ENCODE measurements around the gene SUMF1.
"Not testable (repeated sequence)": the region's sequence is repeated elsewhere in the genome, so short reads cannot be mapped to it uniquely, and the experiment has no call there.

Gene SUMF1

DNA sequence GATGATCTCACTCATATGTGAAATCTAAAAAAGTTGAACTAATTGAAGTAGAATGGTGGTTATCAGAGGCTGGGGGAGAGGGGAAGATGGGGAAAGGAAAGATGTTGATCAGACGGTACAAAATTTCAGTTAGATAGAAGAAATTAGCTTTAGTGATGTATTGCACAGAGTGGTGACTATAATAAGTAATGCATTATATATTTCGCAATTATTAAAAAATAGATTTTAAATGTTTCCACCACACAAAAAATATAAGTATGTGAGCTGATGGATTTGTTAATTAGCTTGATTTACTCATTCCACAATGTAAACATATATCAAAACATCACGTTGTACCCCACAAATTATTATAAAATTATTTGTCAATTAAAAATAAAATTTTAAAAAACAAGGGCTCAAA lies 8.1 kb downstream of the SUMF1 start:
- DNase-seq, result no peak

DNA sequence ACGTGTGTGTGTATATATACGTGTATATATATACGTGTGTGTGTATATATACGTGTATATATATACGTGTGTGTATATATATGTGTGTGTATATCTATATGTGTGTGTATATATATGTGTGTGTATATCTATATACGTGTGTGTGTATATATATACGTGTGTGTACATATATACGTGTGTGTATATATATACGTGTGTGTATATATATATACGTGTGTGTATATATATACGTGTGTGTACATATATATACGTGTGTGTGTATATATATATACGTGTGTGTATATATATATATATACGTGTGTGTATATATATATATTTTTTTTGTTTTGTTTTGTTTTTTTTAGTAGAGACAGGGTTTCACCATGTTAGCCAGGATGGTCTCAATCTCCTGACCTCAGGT lies 10.3 kb downstream of the SUMF1 start:
- not testable (repeated sequence) for DNase-seq

DNA sequence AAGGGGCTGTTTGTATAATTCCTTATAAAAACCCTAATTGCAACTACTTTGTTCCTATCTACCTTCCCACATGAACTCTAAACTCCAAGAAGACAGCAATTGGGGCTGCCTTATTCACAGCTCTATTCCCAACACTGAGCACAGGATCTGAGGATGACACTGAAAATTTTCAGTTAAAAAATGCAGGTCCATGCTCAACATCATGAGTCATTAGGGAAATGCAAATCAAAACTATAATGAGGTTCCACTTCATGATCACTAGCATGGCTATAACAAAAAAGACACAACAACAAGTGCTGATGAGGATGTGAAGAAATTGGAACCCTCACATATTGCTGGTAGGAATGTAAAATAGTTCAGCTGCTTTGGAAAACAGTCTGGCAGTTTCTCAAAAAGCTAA lies 12.9 kb downstream of the SUMF1 start:
- DNase-seq, result no peak

DNA sequence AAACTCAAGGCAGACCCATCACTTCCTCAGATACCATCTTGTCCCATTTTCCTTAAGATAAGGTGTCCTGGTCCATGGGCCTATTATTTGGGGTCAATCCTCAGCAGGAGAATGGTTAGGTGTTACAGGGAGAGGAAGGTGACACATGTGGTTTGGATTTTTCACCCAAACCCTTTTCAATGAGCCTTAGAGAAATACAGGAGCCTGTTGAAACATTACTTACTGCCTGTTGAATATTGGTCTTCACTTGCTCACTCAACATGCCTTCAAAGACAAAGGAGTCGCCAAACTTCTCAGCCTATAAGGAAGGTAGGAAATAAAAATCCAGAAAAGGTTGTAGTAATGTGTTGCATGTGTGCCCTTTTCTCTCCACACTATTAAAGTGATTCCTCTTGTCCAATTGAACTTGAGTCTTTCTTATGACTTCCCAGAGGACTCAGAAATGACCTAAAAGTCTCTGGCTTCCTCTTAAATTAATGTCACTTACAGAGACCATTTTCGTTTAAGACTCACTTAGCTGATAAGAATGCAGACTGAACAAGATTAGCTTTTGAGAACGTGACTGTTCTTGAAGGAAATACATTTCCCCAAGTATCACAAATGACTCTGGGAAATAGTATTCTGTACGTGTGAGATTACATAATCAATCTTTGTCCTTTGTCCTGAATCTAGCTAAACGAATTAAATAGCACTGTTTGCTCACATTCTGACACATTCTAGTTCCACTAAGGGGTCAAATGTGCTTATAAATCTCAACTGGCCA lies 17.8 kb downstream of the SUMF1 start:
- no peak for DNase-seq

DNA sequence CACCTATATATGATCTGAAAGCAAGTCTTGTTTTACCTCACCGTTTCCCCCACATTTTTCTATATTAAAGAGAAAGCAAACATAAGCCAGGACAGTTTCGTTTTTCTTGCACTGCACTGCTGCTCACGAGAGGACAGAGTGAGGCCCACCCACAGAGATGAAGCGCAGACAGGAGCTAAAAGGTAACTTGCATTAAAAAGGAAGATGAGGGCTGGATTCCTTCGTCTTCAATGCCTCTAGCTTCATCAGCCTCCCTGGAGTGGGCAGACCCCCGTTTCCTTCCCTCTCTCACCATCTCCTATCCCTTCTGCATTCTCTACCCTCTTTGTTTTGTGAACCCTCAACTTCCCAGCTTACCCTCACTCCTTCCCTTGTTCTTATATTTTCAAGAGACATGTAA lies 18.9 kb downstream of the SUMF1 start:
- DNase-seq, result no peak

DNA sequence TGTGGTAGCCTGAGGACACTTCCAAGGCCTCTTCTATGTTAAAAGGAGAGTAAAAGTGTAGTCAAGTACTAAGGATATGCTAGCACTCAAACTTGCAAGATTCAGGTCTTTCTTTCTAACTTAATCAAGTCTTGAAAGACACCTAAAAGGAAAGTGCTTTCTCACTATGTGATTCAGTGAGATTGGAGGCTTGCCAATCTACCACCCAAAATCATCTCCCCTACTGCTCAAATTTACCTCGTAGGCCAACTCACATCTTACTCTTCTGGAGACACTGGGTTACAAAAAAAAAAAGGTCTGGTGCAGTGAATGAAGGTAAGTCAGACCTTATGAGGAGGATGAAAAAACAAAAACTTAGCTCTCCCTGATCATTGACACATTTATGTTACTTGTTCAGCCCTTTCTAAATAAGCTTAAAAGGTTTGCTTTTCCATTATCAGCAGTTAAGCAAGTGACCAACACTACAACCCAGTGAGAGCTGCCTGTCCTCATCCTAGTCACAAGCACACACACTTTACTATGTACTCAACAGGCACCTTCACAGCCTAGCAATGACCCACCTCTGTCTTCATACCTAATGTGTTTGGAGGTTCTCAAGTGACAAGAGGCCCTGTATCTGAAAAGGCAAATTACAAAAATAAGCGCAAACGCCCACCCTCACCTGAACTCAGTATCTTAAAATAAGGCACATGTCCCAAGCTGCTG lies 19.6 kb downstream of the SUMF1 start:
- no peak for DNase-seq

DNA sequence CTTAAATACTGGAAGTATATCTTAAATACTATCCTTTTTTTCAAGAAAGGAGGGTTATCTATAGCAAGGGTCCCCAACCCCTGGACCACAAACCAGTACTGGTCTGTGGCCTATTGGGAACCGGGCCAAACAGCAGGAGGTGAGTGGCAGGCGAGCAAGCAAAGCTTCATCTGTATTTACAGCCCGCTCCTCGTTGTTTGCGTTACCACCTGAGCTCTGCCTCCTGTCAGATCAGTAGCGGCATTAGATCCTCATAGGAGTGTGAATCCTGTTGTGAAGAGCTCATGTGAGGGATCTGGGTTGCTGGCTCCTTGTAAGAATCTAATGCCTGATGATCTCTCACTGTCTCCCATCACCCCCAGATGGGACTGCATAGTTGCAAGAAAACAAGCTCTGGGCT lies 26.1 kb downstream of the SUMF1 start:
- DNase-seq, result no peak

DNA sequence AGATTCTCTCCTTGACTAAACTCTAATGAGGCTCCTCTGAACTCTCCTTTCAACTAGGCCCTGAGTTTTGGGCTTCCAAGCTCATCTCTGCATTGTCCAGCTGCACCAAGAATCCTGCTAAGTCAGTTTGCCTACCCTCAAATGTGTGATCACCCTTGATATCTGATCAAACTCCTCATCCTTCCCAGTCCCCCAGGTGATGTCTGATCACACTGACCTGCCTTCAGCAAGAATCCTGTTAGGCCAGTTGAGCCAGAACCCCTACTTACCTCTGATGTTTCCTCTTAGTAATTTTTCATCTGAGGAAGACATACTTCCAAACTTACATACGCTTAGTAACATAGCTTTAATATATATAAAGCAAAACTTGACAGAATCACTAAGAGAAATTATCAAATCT lies 28.8 kb downstream of the SUMF1 start:
- no peak for DNase-seq

DNA sequence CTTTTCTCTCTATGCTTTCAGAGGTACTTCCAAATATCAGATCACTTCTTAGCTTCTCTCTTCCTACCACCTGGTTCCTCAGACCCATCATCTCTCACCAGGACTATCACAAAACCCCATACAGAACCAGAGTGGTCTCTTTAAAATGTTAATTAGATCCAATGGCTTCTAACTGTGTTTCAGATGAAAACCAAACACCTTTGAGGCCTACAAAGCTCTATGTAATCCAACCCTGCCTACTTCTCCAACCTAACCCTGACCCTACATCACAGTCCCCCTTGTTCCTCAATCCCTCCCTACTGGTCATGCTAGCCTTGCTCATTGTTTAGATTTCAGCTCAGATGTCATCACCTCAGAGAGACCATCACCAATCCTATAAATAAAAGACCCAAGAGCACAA lies 34.8 kb downstream of the SUMF1 start:
- no peak for DNase-seq

DNA sequence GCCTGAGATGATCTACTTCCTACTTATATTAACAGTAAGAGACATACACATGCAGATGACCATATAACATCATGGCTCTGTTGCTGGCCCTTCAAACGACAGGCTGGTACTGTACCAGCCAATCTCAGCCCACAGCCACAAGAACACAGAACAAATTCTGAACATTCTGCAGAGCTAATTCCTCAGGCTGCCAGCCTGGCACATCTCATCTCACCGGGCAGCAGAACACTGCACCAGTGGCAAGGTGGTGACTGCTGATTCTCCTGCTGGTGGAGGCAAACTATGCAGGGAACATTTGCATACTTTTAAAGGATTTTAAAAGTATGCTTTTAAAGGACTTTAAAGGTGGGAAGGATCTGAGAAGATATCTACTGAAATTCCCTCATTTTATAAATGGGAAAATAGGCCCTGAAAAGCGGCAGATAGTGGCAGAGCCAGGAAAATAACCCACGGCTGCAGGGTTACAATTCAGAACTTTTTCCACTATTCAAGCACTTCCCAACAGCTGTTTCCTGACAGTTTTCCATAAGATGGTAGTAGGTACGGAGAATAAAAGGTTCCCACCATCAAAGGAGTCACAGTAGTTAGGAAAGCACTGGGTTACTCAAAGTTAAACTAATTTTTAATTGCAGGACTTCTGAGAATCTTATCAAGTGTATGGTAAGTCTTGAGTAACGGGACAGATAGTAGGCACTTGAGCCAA lies 37.3 kb downstream of the SUMF1 start:
- DNase-seq, result no peak

DNA sequence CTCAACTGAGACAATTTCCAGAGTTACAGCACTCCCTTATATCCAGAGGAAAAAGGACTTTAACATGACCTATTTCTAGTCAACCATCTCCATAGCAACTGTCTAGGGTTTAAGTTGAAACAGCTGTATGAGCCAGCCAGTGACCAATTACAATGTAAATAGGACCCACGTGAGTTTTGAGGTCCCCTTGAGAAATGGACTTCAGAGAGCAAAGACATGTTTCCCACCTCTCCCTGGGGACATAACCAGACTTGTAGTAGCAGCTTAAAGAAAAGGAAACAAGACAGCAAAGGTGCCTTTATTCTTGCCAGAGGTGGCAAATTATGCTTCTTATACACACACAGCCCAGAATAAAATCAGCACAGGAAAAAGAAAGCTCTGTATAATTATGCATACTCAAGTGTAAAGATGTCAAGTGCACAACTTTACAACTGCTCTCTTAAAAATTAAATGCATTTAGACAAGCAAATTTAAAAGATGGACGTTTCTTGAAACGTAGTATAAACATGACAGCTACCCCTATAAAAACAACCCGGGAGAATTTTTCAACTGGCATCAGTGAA lies 40.2 kb downstream of the SUMF1 start:
- no peak for DNase-seq

DNA sequence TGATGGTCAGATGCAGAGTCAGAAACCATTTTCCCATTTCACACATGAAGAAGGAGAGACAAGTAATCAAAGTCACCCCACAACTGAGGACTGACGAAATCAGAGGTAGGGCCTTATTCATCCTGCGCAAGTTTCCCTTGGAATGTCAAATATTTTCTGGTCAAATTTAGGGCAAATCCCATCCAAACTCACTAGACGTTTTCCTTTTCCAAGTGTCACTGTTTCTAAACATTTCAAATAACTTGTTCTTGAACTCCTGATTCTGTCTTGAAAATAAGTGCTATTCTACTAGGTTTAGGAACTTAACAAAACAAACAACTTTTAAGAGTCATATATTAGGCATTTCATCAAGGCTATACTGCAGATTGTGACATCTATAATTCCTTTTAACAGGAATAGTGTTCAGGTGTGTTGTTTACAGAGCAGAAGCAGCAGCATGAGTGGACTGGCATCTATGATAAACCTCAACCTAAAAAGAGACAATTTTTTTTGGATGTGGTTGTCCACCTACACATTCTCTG lies 40.7 kb downstream of the SUMF1 start:
- no peak for DNase-seq

DNA sequence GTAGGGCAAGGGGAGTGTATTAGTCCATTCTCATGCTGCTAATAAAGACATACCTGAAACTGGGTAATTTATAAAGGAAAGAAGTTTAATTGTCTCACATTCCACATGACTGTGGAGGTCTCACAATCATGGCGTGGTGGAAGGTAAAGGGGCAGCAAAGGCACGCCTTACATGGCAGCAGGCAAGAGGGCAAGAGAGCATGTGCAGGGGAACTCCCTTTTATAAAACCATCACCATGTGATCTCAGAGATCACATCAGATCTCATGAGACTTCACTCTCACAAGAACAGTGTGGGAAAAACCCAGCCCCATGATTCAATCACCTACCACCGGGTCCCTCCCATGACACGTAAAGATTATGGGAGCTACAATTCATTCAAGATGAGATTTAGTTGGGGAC lies 41.4 kb downstream of the SUMF1 start:
- peak; percentile 31 for DNase-seq

DNA sequence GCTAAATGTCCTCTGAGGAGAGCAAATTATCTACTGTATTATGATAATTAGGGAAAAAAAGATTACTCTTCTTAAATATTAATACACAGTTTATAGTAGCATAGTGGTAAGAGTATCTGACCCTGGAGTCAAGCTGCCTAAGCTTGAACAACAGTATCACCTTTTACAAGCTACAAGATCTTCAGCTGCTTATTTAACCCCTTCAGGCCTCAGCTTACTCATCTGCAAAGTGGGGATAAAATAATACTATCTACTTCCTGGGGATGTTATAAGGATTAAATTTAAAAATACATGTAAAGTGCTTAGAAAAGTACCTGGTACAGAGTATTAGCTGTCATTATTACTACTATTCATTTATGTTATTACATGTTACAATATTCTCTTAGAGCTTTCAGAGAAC lies 42.0 kb downstream of the SUMF1 start:
- no peak for DNase-seq

DNA sequence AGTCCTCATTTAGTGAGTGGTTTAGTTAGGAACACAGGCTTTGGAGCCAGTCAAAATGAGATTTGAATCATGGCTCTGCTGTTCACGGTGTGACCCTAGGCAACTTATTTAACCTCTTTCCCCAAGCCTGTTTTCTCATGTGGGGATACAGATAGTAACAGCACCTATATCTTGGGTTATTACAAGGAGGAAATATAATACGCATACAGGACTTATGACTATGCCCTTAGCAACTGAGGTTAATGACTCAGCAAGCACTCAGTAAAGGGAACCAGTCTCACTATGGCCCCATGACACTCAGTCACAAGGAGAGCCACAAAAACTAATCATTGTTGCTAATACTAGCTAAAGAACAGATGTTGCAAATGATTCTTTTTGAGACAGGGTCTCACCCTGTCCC lies 45.9 kb downstream of the SUMF1 start:
- DNase-seq, result no peak

DNA sequence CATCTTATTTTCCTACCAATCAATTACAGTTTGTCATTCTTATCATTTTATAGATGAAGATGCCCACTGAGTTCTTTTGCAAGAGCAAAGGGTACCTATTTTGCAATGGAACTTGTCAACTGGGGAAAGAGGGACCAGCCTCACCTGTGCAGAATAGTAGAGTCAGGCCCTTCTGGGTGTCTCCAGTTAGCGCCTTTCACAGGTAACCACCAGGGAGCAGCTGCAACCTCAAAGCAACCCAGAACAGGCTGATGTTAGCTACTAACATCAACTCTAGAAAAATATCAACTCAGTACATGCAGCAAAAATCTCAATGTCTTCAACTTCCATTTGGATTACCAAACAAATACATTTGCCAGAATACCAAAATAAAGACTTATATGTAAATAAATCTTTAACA lies 47.1 kb downstream of the SUMF1 start:
- DNase-seq, result no peak

DNA sequence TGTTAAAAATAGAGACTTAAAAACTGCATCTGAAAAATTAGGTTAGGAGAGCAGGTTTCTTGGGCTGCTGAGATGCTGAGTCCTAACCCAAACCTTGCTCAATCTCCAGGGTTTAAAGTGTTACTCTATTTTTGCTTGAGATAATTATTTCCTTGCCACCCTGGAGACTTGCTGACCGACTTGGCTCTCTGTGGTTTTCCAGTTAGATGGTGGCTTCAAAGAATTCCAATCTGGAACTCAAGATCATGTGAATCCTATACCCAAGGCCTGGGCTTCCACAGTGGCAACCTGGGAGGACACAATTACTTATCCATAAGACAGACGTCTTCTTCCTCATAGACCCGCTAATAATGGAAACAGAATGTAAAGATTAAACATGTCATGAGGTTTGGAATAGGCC lies 47.7 kb downstream of the SUMF1 start:
- DNase-seq, result no peak

DNA sequence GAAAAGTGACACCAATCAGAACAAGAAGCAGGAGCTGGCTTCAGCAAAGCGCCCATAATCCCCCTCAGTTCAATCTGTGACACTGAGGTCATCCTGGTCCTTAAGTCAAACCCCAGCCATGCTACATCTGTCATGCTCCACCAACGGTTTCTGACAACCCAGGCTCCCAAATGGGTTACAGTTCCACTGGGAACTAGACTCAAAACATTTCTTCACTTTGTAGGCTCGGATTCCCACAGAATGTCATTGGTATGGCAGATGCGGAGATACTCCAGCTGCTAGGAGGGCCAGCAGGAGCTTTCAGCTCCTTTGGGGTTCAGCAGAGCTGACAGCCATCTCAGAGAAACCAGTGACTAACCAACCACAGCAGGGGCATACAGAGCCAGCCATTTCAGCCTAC lies 48.9 kb downstream of the SUMF1 start:
- no peak for DNase-seq

DNA sequence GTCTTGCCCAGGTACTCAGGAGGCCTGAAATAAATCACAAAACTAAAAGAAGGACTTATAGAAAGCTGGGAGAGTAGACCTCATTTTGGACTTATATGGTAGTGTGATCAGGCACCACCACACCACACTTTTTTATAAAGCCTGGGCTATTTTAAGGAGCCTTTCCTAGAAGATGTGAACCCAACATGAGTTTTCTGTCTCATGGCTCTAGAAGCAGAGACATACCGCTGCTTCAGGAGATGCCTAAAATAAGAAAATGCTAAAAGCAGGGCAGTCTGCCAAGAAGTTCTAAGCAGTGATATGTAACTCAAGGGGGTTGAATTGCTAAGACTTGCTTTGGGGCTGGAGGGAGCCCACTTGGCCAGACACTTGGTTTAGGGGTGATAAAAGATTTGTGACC lies 49.6 kb downstream of the SUMF1 start:
- DNase-seq, result no peak

DNA sequence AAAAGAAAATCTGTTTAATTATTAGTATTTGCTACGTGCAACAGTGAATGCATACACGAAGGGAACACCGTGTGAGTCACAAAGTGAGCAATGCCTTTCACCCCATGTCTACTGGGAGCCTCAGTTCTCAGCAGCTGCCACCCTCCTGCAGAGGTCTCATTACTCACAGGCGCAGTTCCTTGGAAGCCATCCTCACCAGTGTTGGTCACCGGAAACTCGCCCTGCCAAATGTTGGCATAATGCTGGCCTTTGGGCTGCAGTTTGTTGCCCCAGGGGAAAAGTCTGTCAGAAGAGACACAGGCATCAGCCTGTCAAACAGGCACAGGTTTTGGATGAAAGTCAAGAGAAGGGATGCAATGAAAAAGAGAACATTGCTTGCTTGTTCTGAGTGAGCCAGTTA lies 50.1 kb downstream of the SUMF1 start:
- no peak for DNase-seq

DNA sequence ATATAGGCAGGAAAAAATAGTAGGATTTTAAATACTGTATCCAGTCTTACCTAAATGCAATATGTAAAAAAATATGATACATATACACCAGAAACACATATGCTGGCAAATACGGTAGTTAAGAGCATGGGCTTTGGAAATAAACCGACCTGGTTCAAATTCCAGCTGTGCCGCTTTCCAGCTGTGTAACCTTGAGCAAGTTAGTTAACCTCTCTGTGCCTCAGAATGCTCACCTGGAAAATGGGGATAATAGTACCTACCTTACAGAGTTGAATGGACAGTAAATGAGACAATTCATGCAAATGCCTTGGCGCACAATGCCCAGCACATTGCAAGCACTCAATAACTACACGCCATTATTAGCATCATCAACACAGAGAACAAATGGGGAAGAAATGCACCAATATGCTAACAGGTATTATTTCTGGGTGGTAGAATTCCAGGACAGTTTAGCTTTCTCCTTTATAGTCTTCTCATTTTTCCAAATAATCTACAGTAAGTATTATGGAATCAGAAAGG lies 50.6 kb downstream of the SUMF1 start:
- no peak for DNase-seq

DNA sequence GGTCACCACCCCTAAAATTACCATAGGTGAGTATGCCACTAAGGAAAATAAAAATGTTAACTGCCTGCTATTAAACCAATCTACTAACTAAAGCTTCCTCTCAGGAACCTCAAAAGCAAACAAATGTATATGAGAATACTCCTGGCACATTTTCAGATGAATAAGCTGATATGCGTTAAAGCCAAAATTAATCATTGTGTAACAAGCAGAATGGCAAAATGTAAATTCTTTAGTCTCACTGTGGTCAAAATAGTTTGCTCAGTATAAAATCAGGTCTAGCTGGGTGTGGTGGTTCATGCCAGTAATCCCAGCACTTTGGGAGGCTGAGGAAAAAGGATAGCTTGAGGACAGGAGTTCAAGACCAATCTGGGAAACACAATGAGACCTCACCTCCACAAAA lies 53.6 kb downstream of the SUMF1 start:
- DNase-seq, result no peak

DNA sequence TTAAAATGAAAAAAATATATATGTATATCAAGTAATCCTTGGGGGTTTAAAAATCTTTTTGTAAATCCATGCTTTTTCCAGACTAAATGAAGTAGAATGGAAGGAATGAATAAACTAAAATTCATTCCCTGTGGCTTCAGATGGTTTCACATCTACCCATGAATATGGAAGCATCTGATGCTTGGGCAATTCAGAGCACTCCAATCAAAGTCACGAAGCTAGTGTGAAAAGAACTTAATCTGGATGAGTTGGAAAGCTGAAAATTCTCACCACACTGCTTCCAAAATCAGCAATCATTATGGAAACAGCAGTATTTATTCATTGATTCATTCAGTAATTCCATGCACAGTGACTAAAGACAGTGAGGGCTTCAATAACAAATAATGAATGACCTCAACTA lies 55.2 kb downstream of the SUMF1 start:
- no peak for DNase-seq

Data from activated CD4-positive, CD25-positive, alpha-beta regulatory T cell treated with anti-CD3 and anti-CD28 coated beads, Interleukin-2, amount 50 U/mL, for 72 hours (primary cell).